ENCODE results near the gene RXRB.

The RXRB gene

GRCh38 chr6:33183071-33183683, 17.3 kb downstream of the RXRB start:
- Histone ChIP-seq H3K4me3 (ENCODE audit: low read length) (no peak overlapping the region), H3K9me3 (ENCODE audit: control insufficient read depth, low read length) (no peaks in the 10 kb centered on the region), H3K27me3 (replicated peaks; ENCODE audit: control insufficient read depth, insufficient read depth, low read length) (peaks cover 5% of the 10 kb centered on the region), H3K36me3 (ENCODE audit: control insufficient read depth, insufficient read depth, low read length, severe bottlenecking) (no peaks in the 10 kb centered on the region), H3K9ac (ENCODE audit: low read length) (no peak overlapping the region), H3K4me1 (ENCODE audit: control insufficient read depth, insufficient read depth, low read length) (no peaks in the 10 kb centered on the region)
- no peak for DNase-seq (ENCODE audit: low read depth)

- H3K27me3 ChIP-seq (replicated peaks; ENCODE audit: control insufficient read depth, insufficient read depth, low read length), result peaks cover 14% of the 10 kb centered on the region
- H3K4me3 ChIP-seq (ENCODE audit: low read length), result no peak overlapping the region
- H3K36me3 ChIP-seq (ENCODE audit: control insufficient read depth, insufficient read depth, low read length, severe bottlenecking), result no peaks in the 10 kb centered on the region
- H3K9ac ChIP-seq (ENCODE audit: low read length), result no peak overlapping the region
- no peak for DNase-seq (ENCODE audit: low read depth)
- H3K4me1 ChIP-seq (ENCODE audit: control insufficient read depth, insufficient read depth, low read length), result no peaks in the 10 kb centered on the region
- no peaks in the 10 kb centered on the region for H3K9me3 ChIP-seq (ENCODE audit: control insufficient read depth, low read length)
Measured at GRCh38 chr6:33181141-33181540, 19.3 kb downstream of the RXRB start.

GRCh38 chr6:33178755-33179475, 21.6 kb downstream of the RXRB start:
- H3K9ac ChIP-seq (ENCODE audit: low read length), result no peak overlapping the region

GRCh38 chr6:33177552-33178446, 22.7 kb downstream of the RXRB start:
- Histone ChIP-seq H3K4me1 (ENCODE audit: control insufficient read depth, insufficient read depth, low read length) (no peaks in the 10 kb centered on the region), H3K9me3 (ENCODE audit: control insufficient read depth, low read length) (no peaks in the 10 kb centered on the region), H3K9ac (ENCODE audit: low read length) (no peak overlapping the region), H3K27me3 (replicated peaks; ENCODE audit: control insufficient read depth, insufficient read depth, low read length) (peaks cover 18% of the 10 kb centered on the region), H3K4me3 (ENCODE audit: low read length) (no peak overlapping the region), H3K36me3 (ENCODE audit: control insufficient read depth, insufficient read depth, low read length, severe bottlenecking) (no peaks in the 10 kb centered on the region)
- DNase-seq (ENCODE audit: low read depth), result peak; percentile 60

More at GRCh38 chr6:33178755-33179475, 21.6 kb downstream of the RXRB start:
- Histone ChIP-seq H3K4me1 (ENCODE audit: control insufficient read depth, insufficient read depth, low read length) (no peaks in the 10 kb centered on the region), H3K36me3 (ENCODE audit: control insufficient read depth, insufficient read depth, low read length, severe bottlenecking) (no peaks in the 10 kb centered on the region), H3K27me3 (replicated peaks; ENCODE audit: control insufficient read depth, insufficient read depth, low read length) (peaks cover 13% of the 10 kb centered on the region), H3K9me3 (ENCODE audit: control insufficient read depth, low read length) (no peaks in the 10 kb centered on the region), H3K4me3 (ENCODE audit: low read length) (no peak overlapping the region)
- no peak for DNase-seq (ENCODE audit: low read depth)

GRCh38 chr6:33176906-33177305, 23.6 kb downstream of the RXRB start:
- Histone ChIP-seq H3K4me3 (ENCODE audit: low read length) (no peak overlapping the region), H3K27me3 (replicated peaks; ENCODE audit: control insufficient read depth, insufficient read depth, low read length) (peaks cover 18% of the 10 kb centered on the region), H3K9me3 (ENCODE audit: control insufficient read depth, low read length) (no peaks in the 10 kb centered on the region), H3K36me3 (ENCODE audit: control insufficient read depth, insufficient read depth, low read length, severe bottlenecking) (no peaks in the 10 kb centered on the region), H3K9ac (ENCODE audit: low read length) (no peak overlapping the region), H3K4me1 (ENCODE audit: control insufficient read depth, insufficient read depth, low read length) (no peaks in the 10 kb centered on the region)
- no peak for DNase-seq (ENCODE audit: low read depth)

GRCh38 chr6:33175436-33176069, 24.9 kb downstream of the RXRB start:
- H3K27me3 ChIP-seq (replicated peaks; ENCODE audit: control insufficient read depth, insufficient read depth, low read length), result peaks cover 18% of the 10 kb centered on the region
- H3K4me1 ChIP-seq (ENCODE audit: control insufficient read depth, insufficient read depth, low read length), result no peaks in the 10 kb centered on the region
- H3K9me3 ChIP-seq (ENCODE audit: control insufficient read depth, low read length), result no peaks in the 10 kb centered on the region
- no peak overlapping the region for H3K4me3 ChIP-seq (ENCODE audit: low read length)
- H3K9ac ChIP-seq (ENCODE audit: low read length), result no peak overlapping the region
- no peaks in the 10 kb centered on the region for H3K36me3 ChIP-seq (ENCODE audit: control insufficient read depth, insufficient read depth, low read length, severe bottlenecking)
- no peak for DNase-seq (ENCODE audit: low read depth)

- Histone ChIP-seq H3K36me3 (ENCODE audit: control insufficient read depth, insufficient read depth, low read length, severe bottlenecking) (no peaks in the 10 kb centered on the region), H3K9me3 (ENCODE audit: control insufficient read depth, low read length) (no peaks in the 10 kb centered on the region), H3K4me1 (ENCODE audit: control insufficient read depth, insufficient read depth, low read length) (no peaks in the 10 kb centered on the region), H3K4me3 (ENCODE audit: low read length) (no peak overlapping the region), H3K27me3 (replicated peaks; ENCODE audit: control insufficient read depth, insufficient read depth, low read length) (peaks cover 18% of the 10 kb centered on the region), H3K9ac (ENCODE audit: low read length) (no peak overlapping the region)
- DNase-seq (ENCODE audit: low read depth), result no peak
Measured at GRCh38 chr6:33174784-33175183, 25.7 kb downstream of the RXRB start.

- H3K36me3 ChIP-seq (ENCODE audit: control insufficient read depth, insufficient read depth, low read length, severe bottlenecking), result no peaks in the 10 kb centered on the region
- DNase-seq (ENCODE audit: low read depth), result no peak
- peaks cover 21% of the 10 kb centered on the region for H3K27me3 ChIP-seq (replicated peaks; ENCODE audit: control insufficient read depth, insufficient read depth, low read length)
- H3K9ac ChIP-seq (ENCODE audit: low read length), result no peak overlapping the region
- H3K4me1 ChIP-seq (ENCODE audit: control insufficient read depth, insufficient read depth, low read length), result no peaks in the 10 kb centered on the region
- H3K9me3 ChIP-seq (ENCODE audit: control insufficient read depth, low read length), result no peaks in the 10 kb centered on the region
- no peak overlapping the region for H3K4me3 ChIP-seq (ENCODE audit: low read length)
Measured at GRCh38 chr6:33173535-33174180, 26.8 kb downstream of the RXRB start.

GRCh38 chr6:33172688-33173534, 27.6 kb downstream of the RXRB start:
- peak; percentile 50 for DNase-seq (ENCODE audit: low read depth)
- Histone ChIP-seq H3K36me3 (ENCODE audit: control insufficient read depth, insufficient read depth, low read length, severe bottlenecking) (no peaks in the 10 kb centered on the region), H3K9me3 (ENCODE audit: control insufficient read depth, low read length) (no peaks in the 10 kb centered on the region), H3K4me3 (ENCODE audit: low read length) (no peak overlapping the region), H3K9ac (ENCODE audit: low read length) (no peak overlapping the region), H3K4me1 (ENCODE audit: control insufficient read depth, insufficient read depth, low read length) (no peaks in the 10 kb centered on the region), H3K27me3 (replicated peaks; ENCODE audit: control insufficient read depth, insufficient read depth, low read length) (peaks cover 21% of the 10 kb centered on the region)
